HUES48 (cell line): ENCODE measurements around the gene CDC37L1.

ENCODE experiments used
- H3K27ac ChIP-seq: one replicate; pipeline ENCODE4 v1.7.0; 2013; ENCODE audit warnings: low read depth, low read length, inconsistent platforms
- H3K27me3 ChIP-seq: 2 replicates; pipeline ENCODE4 v1.6.1; 2013; ENCODE audit warnings: mild to moderate bottlenecking, low read length; ENCODE audit not compliant: control insufficient read depth, insufficient read depth
- H3K36me3 ChIP-seq: 2 replicates; pipeline ENCODE4 v1.6.1; 2013; ENCODE audit warnings: low read length; ENCODE audit not compliant: control insufficient read depth, insufficient read depth
- H3K4me1 ChIP-seq: 2 replicates; pipeline ENCODE4 v1.6.1; 2013; ENCODE audit warnings: mild to moderate bottlenecking, low read length; ENCODE audit not compliant: control insufficient read depth, insufficient read depth
- H3K4me3 ChIP-seq: 2 replicates; pipeline ENCODE4 v1.5.1; 2013; ENCODE audit warnings: mild to moderate bottlenecking, low read depth, low read length
- H3K9ac ChIP-seq: 2 replicates; pipeline ENCODE4 v1.6.1; 2013; ENCODE audit warnings: mild to moderate bottlenecking, low read depth, low read length, moderate library complexity
- H3K9me3 ChIP-seq: 2 replicates; pipeline ENCODE4 v1.6.1; 2013; ENCODE audit warnings: low read length; ENCODE audit not compliant: control insufficient read depth, insufficient read depth

CDC37L1 gene

GRCh38 chr9:4755026-4755609 lies 75.7 kb downstream of the CDC37L1 start:
- H3K36me3 ChIP-seq = no peaks in the 10 kb centered on the region
- H3K27me3 ChIP-seq = no peaks in the 10 kb centered on the region
- no peak overlapping the region for H3K9ac ChIP-seq
- no peak overlapping the region for H3K4me3 ChIP-seq
- H3K27ac ChIP-seq = no peak overlapping the region
- H3K9me3 ChIP-seq = no peaks in the 10 kb centered on the region
- no peaks in the 10 kb centered on the region for H3K4me1 ChIP-seq

- H3K4me3 ChIP-seq = no peak overlapping the region
- no peaks in the 10 kb centered on the region for H3K36me3 ChIP-seq
- H3K9ac ChIP-seq = no peak overlapping the region
- no peaks in the 10 kb centered on the region for H3K4me1 ChIP-seq
- no peaks in the 10 kb centered on the region for H3K9me3 ChIP-seq
- no peak overlapping the region for H3K27ac ChIP-seq
- no peaks in the 10 kb centered on the region for H3K27me3 ChIP-seq
Observed at GRCh38 chr9:4756420-4756819, 77.1 kb downstream of the CDC37L1 start.
